PC-9 (cell line): ENCODE results near the gene STAG1. TPM values are rescaled to one million over a fixed set of nuclear protein-coding genes. Genes with fewer than 3 reads are reported as not detected.
"Not testable (repeated sequence)": the region's sequence is repeated elsewhere in the genome, so short reads cannot be mapped to it uniquely, and the experiment has no call there.

Experiments
- BruUV-seq: library from RNA; stranded (reverse); fragments of 400-500 nt; replicated peaks from 2 replicates; lab custom pipeline; 2021; lab: Mats Ljungman, UMichigan
- CTCF ChIA-PET: fragments of 300-600 bp; sonication (Branson Sonifier 250); formaldehyde crosslinking; loops from one replicate; lab custom pipeline; 2022; ENCODE audit warnings: antibody characterized with exemption; lab: Charles Lee
- POLR2A ChIA-PET: fragments of 300-600 bp; sonication (Branson Sonifier 250); formaldehyde crosslinking; loops from one replicate; lab custom pipeline; 2022; ENCODE audit warnings: antibody characterized with exemption; ENCODE audit not compliant: unreplicated experiment; lab: Charles Lee
- DNase-seq, 2 experiments: peaks; one replicate each; pipeline versions ENCODE4 v3.0.0 to v3.0.0-alpha.2; 2015 to 2022; ENCODE audit warnings: mixed read lengths in 1 of 2
- H2AFZ ChIP-seq: fragments of 200-600 bp; sonication (generic); 2 replicates; pipeline ENCODE4 v1.8.1; 2017; ENCODE audit warnings: antibody characterized with exemption
- H3F3A ChIP-seq: fragments of 200-600 bp; sonication (generic); 2 replicates; pipeline ENCODE4 v1.8.1; 2017; ENCODE audit warnings: antibody characterized with exemption, mild to moderate bottlenecking, low read depth; ENCODE audit not compliant: insufficient read depth
- H3K27ac ChIP-seq: fragments of 200-600 bp; sonication (generic); 2 replicates; pipeline ENCODE4 v1.6.1; 2016; ENCODE audit warnings: mixed run types
- H3K27me3 ChIP-seq: fragments of 200-600 bp; sonication (generic); 2 replicates; pipeline ENCODE4 v1.6.1; 2016; ENCODE audit warnings: low read depth, mixed run types; ENCODE audit not compliant: insufficient read depth
- H3K36me3 ChIP-seq: fragments of 200-600 bp; sonication (generic); 2 replicates; pipeline ENCODE4 v1.6.1; 2016; ENCODE audit warnings: low read depth, mixed run types
- H3K4me1 ChIP-seq: fragments of 200-600 bp; sonication (generic); replicated peaks from 2 replicates; pipeline ENCODE4 v1.6.1; 2016; ENCODE audit warnings: mixed run types; ENCODE audit not compliant: insufficient read depth
- H3K4me2 ChIP-seq: fragments of 200-600 bp; sonication (generic); 2 replicates; pipeline ENCODE4 v1.6.1; 2017; ENCODE audit warnings: mixed run types
- H3K4me3 ChIP-seq: fragments of 200-600 bp; sonication (generic); 2 replicates; pipeline ENCODE4 v1.6.1; 2016; ENCODE audit warnings: mixed run types
- H3K79me2 ChIP-seq: fragments of 200-600 bp; sonication (generic); 2 replicates; pipeline ENCODE4 v1.6.1; 2017; ENCODE audit warnings: low read depth, mixed run types
- H3K9me2 ChIP-seq: fragments of 200-600 bp; sonication (generic); 2 replicates; pipeline ENCODE4 v1.8.1; 2017; ENCODE audit warnings: mild to moderate bottlenecking; ENCODE audit not compliant: insufficient read depth
- H3K9me3 ChIP-seq: fragments of 200-600 bp; sonication (generic); 2 replicates; pipeline ENCODE4 v1.8.1; 2016; ENCODE audit warnings: low read depth; ENCODE audit not compliant: insufficient read depth
- H4K20me1 ChIP-seq: fragments of 200-600 bp; sonication (generic); 2 replicates; pipeline ENCODE4 v1.8.1; 2017; ENCODE audit not compliant: insufficient read depth
- EZH2 ChIP-seq: fragments of 200-600 bp; sonication (generic); IDR thresholded peaks from 2 replicates; pipeline ENCODE4 v1.8.0; 2017; ENCODE audit warnings: antibody characterized with exemption, low read depth
- intact Hi-C: fragments of 100-400 bp; cut with micrococcal nuclease; formaldehyde crosslinking; loops from one replicate; pipeline ENCODE4 v1.10.0; 2022; ENCODE audit not compliant: unreplicated experiment
- total RNA-seq: library from RNA; stranded (reverse); gene quantifications from 2 replicates; pipeline ENCODE4 v1.2.3, GENCODE V29; 2021
- TF ChIP-seq, protein P1 (sequence below): fragments of 200-600 bp; sonication (generic); conservative IDR thresholded peaks from 2 replicates; pipeline ENCODE4 v1.6.1; 2017; ENCODE audit warnings: mixed run types, antibody characterized with exemption, mild to moderate bottlenecking, moderate library complexity

Gene STAG1
- total RNA-seq, 1 experiment from 2014 or later: 39.3 TPM

DNA sequence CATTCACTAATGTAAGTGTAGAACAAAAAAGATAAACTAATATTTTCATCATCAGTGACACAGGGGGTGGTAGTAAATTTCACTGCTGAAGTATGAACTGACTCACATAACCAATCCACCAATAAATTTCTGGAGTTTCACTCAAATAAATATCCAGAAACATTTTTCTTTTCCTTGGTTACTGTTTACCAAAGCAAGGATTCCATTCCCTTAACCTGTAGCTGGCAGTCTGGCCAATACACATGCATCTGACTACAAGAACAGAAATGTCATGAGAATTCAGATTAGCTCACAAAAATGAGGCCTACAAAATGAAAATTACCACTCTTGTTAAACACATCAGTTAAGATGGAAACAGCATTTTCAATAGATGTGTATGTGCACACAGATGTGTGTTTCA lies 80.3 kb downstream of the STAG1 start:
- peaks cover 4% of the 10 kb centered on the region for H3F3A ChIP-seq
- no peaks in the 10 kb centered on the region for H3K9me2 ChIP-seq
- no peak overlapping the region for H2AFZ ChIP-seq
- H3K9me3 ChIP-seq: no peaks in the 10 kb centered on the region
- H3K4me3 ChIP-seq: no peak overlapping the region
- no peak for DNase-seq
- no peak overlapping the region for H3K4me2 ChIP-seq
- BruUV-seq: no TSS peak
- H4K20me1 ChIP-seq: no peaks in the 10 kb centered on the region
- 0 out of 2 replicates have a peak, but pooled peaks cover 3% of the 10 kb centered on the region for H3K36me3 ChIP-seq
- H3K4me1 ChIP-seq: no peaks in the 10 kb centered on the region
- H3K27ac ChIP-seq: no peak overlapping the region
- TF ChIP-seq, protein P1, sequence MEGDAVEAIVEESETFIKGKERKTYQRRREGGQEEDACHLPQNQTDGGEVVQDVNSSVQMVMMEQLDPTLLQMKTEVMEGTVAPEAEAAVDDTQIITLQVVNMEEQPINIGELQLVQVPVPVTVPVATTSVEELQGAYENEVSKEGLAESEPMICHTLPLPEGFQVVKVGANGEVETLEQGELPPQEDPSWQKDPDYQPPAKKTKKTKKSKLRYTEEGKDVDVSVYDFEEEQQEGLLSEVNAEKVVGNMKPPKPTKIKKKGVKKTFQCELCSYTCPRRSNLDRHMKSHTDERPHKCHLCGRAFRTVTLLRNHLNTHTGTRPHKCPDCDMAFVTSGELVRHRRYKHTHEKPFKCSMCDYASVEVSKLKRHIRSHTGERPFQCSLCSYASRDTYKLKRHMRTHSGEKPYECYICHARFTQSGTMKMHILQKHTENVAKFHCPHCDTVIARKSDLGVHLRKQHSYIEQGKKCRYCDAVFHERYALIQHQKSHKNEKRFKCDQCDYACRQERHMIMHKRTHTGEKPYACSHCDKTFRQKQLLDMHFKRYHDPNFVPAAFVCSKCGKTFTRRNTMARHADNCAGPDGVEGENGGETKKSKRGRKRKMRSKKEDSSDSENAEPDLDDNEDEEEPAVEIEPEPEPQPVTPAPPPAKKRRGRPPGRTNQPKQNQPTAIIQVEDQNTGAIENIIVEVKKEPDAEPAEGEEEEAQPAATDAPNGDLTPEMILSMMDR: no peak
- TF ChIP-seq EZH2: no peak
- H3K79me2 ChIP-seq: peaks cover 54% of the 10 kb centered on the region
- POLR2A ChIA-PET: no interaction called here
- H3K27me3 ChIP-seq: no peaks in the 10 kb centered on the region
- CTCF ChIA-PET: no interaction called here
- intact Hi-C loops: no loop called here

DNA sequence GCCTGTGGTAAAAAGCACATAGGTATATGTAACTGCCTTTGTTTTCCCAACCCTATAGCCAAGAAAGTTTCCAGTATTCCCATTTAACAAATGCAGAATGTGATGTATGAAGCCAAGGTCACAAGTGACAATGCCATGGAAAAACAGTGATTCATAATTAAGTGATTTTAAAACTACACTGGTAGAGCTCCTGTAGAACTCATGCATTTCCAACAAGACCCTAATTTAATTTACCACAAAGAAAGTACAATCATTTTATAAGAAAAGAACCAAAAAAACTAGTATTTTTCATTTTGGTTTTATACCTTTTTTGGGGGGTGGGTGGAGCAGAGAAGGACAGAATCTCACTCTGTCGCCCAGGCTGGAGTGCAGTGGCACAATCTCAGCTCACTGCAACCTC lies 82.0 kb downstream of the STAG1 start:
- POLR2A ChIA-PET: no interaction called here
- no peak overlapping the region for H2AFZ ChIP-seq
- H3K27me3 ChIP-seq: no peaks in the 10 kb centered on the region
- TF ChIP-seq EZH2: no peak
- TF ChIP-seq, protein P1: no peak
- peaks cover 4% of the 10 kb centered on the region for H3F3A ChIP-seq
- H4K20me1 ChIP-seq: no peaks in the 10 kb centered on the region
- H3K79me2 ChIP-seq: peaks cover 48% of the 10 kb centered on the region
- no peak for DNase-seq
- no peak overlapping the region for H3K27ac ChIP-seq
- CTCF ChIA-PET: no interaction called here
- intact Hi-C loops: no loop called here
- no peaks in the 10 kb centered on the region for H3K9me2 ChIP-seq
- no TSS peak for BruUV-seq
- no peaks in the 10 kb centered on the region for H3K4me1 ChIP-seq
- no peak overlapping the region for H3K4me2 ChIP-seq
- no peak overlapping the region for H3K4me3 ChIP-seq
- no peaks in the 10 kb centered on the region for H3K9me3 ChIP-seq
- H3K36me3 ChIP-seq: 0 out of 2 replicates have a peak, but pooled peaks cover 3% of the 10 kb centered on the region

DNA sequence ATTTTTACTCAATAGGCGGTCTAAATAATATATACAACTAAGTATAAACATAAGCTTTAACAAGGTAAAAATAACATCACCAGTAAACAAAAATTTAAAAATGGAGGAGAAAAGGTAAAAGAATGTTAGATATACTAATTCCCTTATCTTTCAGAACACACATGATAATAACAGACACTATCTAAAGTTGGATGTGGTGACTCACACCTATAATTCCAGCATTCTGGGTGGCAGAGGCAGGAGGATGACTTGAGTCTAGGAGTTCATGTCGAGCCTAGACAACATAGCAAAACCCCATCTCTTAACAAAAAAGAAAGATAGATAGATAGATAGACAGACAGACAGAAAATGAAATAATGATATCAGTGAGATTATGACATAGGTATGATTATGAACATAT lies 85.1 kb downstream of the STAG1 start:
- POLR2A ChIA-PET: no interaction called here
- Histone ChIP-seq H4K20me1 (no peaks in the 10 kb centered on the region), H3K27me3 (no peaks in the 10 kb centered on the region), H3K9me2 (no peaks in the 10 kb centered on the region), H3K4me3 (no peak overlapping the region), H3K27ac (no peak overlapping the region), H3K36me3 (0 out of 2 replicates have a peak, but pooled peaks cover 1% of the 10 kb centered on the region), H3K79me2 (peaks cover 64% of the 10 kb centered on the region), H2AFZ (no peak overlapping the region), H3F3A (no peaks in the 10 kb centered on the region; the same call in none of the 2 replicates), H3K9me3 (no peaks in the 10 kb centered on the region), H3K4me2 (no peak overlapping the region), H3K4me1 (no peaks in the 10 kb centered on the region)
- BruUV-seq: no TSS peak
- DNase-seq: no peak
- intact Hi-C loops: no loop called here
- TF ChIP-seq EZH2: no peak
- CTCF ChIA-PET: no interaction called here

DNA sequence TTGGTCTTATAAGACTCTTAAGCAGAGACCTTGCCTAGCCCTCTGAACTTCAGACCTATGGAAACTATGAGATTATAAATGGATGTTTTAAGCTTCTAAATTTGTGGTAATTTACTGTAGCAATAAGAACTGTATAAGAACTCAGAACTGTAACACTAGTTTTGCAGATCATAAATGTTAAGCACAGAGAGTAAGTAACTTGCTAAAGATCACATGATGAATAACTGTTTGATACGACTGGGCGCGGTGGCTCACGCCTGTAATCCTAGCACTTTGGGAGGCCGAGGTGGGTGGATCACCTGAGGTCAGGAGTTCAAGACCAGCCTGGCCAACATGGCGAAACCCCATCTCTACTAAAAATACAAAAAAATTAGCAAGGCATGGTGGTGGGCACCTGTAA lies 85.9 kb downstream of the STAG1 start:
- POLR2A ChIA-PET, DNase-seq, CTCF ChIA-PET, H3K4me3 ChIP-seq, intact Hi-C loops, H3K4me2 ChIP-seq, H3K9me3 ChIP-seq, H3K27ac ChIP-seq, H3K36me3 ChIP-seq, H3K9me2 ChIP-seq, H4K20me1 ChIP-seq, H2AFZ ChIP-seq, BruUV-seq, H3K4me1 ChIP-seq, H3F3A ChIP-seq, H3K27me3 ChIP-seq: not testable (repeated sequence)
- peaks cover 63% of the 10 kb centered on the region for H3K79me2 ChIP-seq
